ENCODE measurements around the gene TNS1.

TNS1 gene

GRCh38 chr2:217997510-217997909 lies 5.3 kb downstream of the TNS1 start:
- DNase-seq, result no peak

DNA sequence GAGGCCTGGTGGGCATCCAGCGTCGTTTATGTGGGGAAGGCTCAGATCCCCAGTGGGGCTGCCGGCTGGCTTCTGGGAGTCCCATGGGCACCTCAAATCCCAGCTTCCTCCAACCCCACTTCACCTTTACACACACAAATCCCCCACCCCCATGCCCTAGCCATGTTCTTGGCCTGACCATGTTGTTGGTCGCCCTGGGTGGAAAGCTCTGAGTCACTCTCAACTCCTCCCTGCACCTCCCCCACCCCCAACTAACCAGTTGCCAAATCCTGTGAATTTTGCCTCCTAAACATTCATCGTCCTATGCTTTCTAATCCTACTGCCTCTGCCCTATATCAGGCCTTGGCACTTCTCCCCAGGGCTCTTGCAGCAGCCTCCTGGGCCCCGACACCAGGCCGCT lies 6.4 kb downstream of the TNS1 start:
- no peak for DNase-seq

GRCh38 chr2:217995731-217996231 lies 7.0 kb downstream of the TNS1 start:
- no peak for DNase-seq

DNA sequence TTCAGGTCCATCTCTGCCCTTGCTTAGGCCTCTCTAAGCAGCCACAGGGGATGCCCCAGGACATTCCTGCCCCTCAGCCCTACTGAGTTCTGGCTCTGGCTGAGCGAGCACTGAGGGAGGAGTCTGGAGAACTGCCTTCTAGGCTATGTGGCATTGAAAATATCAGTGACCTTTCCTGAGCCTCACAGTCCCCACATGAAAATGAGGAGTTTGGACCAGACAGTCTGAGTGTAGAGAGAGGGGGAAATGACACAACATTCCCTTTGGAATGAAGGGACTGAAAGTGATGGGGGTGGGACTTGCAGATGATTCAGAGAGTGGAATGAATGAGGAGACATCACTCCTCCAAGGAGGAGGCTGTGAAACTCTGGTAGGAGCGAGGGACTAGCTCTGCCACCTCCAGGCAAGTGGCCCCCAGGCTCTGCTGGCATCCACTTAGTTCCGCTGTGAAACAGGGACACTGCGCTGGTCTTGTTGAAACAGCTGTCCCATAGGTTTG lies 8.0 kb downstream of the TNS1 start:
- DNase-seq, result no peak

DNA sequence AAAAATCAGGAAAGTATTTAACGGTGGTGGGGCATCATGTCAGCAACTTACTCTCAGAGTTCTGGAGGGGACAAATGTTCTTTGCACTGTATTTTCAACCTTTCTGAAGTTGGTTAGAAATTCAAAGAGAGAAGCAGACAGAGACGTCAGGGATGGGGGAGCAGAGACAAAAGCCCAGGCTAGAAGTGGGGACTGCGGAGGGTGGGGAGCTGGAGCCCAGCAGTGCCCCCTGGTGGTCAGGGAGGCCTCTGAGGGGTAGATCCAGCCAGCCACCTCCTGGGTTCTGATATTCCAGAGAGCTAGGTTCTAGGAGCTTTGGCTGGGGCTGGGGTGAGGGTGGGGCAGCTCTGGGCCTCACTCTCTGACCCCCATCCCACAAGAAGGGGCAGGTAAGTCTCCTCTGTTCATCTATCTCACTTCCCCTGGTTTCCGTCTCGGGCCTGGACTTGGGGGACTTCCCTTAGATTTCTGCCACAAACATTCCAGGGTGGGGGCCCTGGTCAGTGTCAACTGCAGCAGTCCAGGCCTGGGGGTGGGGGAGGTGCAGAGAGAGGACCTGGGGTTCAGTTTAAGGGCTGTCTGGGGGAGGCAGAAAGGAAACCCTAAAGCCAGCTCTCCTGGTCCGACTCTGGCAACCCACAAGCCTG lies 8.9 kb downstream of the TNS1 start:
- no peak for DNase-seq

DNA sequence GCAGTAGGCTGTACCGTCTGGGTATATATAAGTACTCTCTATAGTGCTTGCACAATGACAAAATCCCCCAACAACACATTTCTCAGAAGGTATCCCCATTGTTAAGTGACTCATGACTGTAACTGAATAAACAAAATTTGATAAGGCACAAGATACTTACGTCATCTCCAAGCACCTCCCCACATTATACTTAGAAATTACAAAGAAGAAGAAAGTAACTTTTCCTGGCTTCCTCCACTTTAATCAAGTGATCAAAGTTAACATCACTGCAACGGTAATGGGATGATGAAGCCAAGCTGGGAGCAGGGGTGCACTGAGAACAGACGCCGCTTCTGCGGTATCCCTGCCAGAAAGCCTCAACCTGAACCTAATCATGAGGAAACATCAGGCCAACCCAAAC lies 9.7 kb downstream of the TNS1 start:
- DNase-seq, result no peak

- no peak for DNase-seq
These were observed 10.7 kb downstream of the TNS1 start for GRCh38 chr2:217992061-217992460.

DNA sequence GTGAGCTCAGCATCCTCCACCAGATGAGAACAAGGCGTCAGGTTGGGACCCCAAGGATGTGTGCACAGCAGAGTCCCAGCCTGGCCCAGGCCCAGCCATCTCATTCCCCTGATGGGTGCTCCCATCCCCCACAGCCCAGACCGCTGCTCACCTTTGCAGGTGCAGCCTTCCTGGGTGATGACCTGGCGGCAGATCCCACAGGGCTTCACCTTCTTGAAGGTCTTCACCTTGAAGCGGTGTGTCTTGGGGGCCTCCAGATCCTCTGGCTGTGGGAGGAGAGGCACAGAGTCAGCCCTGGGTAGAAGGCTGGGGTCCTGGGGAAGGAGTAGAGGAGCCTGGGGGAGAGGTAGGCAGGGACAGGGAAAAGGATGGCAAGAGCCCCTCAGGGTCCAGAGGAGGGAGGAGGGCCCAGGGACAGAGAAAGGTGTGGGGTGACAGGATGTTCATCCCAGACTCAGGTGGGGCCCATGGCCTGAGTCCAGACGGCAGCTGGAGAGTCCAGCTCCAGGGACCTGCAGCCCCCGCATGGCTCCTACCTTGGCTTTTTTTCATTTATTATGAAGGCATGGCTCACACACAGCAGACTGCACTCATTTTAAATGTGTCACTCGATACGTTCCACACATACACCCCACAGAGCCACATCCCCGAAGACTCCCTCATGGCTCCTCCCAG lies 11.9 kb downstream of the TNS1 start:
- DNase-seq, result no peak

GRCh38 chr2:217990389-217990788 lies 12.4 kb downstream of the TNS1 start:
- no peak for DNase-seq

GRCh38 chr2:217989221-217989948 lies 13.4 kb downstream of the TNS1 start:
- no peak for DNase-seq

DNA sequence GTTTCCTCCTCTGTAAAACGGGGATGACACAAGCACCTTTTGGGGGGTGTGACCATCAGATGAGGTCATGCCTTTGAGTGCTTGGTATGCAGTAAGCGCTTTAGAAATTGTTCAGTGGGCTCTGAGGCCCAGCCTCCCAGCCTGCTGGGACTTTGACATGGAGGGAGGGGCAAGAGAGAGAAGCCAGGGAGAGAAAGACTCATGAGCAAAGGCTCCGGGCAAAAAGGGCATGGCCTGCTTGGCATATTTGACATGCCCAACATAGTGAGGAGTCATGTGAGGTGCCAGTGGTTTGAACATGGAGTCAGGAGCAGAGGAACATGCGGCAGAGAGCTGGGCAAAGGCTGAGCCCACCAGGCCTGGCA lies 14.0 kb downstream of the TNS1 start:
- no peak for DNase-seq

DNA sequence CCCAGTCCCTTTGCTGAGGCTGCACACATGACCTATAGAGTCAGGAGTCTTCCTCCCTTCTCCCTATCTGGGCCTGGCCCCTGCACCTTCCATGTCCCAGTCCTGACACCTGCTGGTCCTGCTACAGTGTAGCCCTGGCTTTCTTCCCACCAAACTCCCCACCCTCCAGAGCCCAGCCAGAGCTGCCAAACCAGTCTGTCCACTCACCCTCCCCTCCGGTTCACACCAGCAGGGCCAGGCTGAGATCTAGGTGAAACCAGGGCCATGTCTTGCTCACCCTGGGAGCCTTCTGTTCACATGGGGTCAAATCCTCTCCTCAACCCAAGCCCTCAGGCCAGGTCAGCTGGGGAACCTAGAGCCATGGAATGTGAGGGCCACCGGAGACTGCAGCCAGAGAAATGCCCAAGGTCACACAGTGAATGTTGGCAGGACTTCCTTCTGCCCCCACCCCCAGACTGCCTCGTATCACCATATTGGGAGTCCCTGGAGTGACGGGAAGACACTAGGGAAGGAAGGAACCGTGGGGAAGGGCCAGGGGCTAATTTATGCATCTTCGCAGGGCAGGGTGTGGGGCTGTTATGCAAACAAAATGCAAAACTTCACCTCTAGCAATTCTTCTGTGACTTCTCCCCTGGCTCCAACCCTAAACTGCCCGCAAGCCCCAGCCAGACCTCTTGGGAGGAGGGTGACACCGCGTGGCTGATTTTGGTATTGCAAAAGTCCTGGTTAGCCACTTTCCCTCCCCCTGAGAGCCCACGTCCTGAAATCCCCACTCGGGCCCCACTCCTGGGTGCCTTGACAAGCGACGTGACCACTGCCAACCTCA lies 14.6 kb downstream of the TNS1 start:
- peak; percentile 88 for DNase-seq

DNA sequence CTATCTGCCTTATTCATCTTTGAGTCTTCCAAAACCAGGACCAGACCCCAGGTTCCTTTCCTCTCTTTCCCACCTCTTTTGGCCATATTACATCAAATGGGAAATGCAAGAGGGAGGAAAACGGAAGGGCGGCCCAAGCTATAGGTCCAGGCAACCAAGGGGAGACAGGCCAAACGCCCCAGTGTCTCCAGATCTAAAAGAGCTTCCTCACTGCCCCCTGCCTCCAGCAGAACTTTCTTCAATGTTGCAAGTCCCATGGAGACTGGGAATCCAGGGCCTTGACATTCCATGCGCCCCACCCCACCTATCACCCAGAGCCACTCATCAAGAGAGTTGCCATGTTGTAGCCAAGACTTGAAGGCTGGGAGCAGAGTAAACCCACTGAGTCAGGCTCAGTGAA lies 15.4 kb downstream of the TNS1 start:
- DNase-seq, result no peak

DNA sequence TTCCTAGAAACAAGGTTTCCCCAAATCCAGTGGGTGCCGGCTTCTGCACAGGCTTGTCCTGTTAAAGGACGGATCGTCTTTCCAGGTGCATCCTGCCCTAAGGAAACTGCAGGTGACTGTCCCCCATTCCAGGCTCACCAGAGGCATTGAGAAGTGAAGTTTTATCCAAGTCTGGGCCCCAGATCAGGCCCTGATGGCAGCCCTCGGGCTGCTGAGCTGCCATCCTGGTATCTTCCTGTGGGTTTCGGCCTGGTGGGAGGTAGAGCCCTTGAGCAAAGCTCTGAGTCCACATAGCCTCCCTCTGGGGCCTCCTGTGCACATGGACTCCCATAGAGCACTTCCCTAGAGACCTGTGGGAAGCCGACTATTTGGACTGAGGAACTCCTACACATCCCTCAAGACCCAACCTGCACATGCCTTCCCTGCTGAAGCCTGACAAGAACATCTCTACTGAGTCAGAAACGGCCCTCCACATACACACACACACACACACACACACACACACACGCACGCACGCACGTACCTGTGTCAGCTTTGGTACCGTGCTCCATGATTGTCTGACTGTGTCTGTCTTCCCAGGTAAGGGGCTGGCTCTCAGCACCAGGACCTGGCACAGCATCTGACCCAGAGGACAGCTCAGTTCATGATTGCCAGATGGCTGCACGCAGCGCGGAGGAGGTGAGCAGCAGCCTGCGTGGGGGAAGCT lies 16.4 kb downstream of the TNS1 start:
- no peak for DNase-seq

GRCh38 chr2:217983276-217984233 lies 19.2 kb downstream of the TNS1 start:
- no peak for DNase-seq

GRCh38 chr2:217981971-217982370 lies 20.8 kb downstream of the TNS1 start:
- DNase-seq, result no peak

DNA sequence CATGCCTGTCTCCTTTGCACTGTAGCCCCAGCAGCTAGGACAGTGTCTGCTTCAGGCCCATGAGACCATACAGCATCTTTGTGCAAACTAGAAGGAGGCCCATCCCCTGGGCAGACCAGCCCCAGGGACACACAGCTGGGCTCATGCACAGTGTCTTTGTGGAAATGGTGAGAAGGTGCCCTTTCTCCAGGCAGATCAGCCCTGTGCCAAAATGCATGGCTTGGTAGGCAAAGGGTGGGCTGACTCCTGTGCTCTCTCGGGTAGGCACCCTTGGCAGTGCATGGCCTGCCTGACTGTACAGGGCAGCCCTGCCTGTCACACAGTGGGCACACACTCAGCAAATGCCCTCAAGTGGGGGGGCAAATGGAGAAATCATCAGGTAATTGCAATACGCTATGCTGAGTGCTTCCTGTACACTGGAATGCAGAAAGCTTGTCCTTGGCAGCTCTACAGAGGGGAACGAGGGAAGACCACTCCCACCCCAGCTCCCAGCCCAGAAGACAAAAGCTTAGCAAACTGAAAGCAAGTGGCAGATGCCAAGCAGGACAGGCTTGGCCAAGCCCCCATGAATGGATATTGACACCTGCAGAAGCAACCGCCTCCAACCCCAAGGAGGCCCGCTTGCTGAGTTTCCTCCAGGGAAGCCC lies 21.6 kb downstream of the TNS1 start:
- peak; percentile 73 for DNase-seq

DNA sequence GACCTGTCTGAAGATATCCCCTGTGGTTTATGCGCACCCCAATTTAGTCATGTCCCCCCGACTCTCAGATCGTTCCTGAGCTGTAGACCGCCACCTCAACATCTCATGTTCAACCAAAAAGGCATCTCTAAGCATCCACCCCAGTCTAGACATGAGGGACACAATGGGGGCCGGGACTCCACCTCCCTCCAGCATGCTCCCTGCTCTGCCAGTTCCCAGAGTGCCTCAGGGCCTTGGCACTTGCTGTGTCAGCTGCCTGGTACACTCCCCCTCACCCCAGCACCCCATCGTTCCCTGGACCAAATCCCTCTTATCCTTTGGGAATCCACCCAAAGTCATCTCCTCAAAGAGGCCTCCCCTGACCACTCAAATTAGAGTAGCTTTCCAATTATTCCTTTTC lies 22.2 kb downstream of the TNS1 start:
- no peak for DNase-seq

- DNase-seq, result no peak
These were observed 22.8 kb downstream of the TNS1 start for GRCh38 chr2:217980036-217980435.

DNA sequence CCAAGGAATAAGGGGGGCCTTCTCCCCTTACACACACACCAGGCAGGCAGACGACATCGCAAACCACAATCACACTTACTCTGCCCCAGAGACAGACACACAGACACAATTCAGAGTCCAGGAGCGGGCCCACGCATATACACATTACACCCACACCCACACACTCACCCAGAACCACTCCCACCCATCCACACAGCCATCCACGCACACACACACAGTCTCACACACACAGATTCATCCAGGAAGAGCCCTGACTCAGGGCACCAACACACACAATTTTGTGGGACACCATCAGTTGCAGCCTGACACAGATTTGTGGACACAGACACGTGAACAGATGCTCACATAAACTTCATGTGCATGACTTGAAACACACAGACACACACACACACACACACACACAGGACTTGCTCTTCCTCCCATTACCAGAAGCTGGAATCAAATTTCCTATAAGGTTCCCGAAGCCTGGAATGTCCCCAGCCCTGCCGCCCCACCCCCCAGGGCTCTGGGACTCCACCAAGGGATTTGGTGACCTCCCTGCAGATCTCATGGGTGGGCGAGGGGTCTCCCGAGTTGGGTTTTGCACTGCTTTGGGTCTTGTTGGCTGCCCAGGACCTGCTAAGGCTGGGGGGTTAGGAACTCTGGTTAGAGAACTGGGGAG lies 23.5 kb downstream of the TNS1 start:
- no peak for DNase-seq

Measured in DMS79 (cell line).